HEK293 (cell line): ENCODE measurements around the gene ENDOV.

ENCODE experiments used
- KLF7 ChIP-seq: fragments of 450-650 bp; formaldehyde crosslinking; IDR thresholded peaks from 2 replicates; pipeline ENCODE4 v1.5.1; 2016; ENCODE audit warnings: missing biosample characterization, missing genetic modification characterization, borderline replicate concordance
- ZNF610 ChIP-seq: fragments of 450-650 bp; formaldehyde crosslinking; IDR thresholded peaks from 2 replicates; pipeline ENCODE4 v1.5.1; 2016; ENCODE audit warnings: missing biosample characterization, missing genetic modification characterization, borderline replicate concordance
- ZSCAN16 ChIP-seq: fragments of 450-650 bp; formaldehyde crosslinking; IDR thresholded peaks from 2 replicates; pipeline ENCODE4 v1.5.1; 2016; ENCODE audit warnings: missing biosample characterization, missing genetic modification characterization
- TF ChIP-seq, protein P1 (sequence below): fragments of 450-650 bp; formaldehyde crosslinking; IDR thresholded peaks from 2 replicates; pipeline ENCODE4 v1.5.1; 2016; ENCODE audit warnings: missing biosample characterization, missing genetic modification characterization
- TF ChIP-seq, protein P2 (sequence below): fragments of 450-650 bp; formaldehyde crosslinking; IDR thresholded peaks from 2 replicates; pipeline ENCODE4 v1.5.1; 2016; ENCODE audit warnings: missing biosample characterization, missing genetic modification characterization
- TF ChIP-seq, protein P3 (sequence below): IDR thresholded peaks from 2 replicates; pipeline ENCODE4 v1.6.1; 2011; ENCODE audit warnings: mild to moderate bottlenecking, low read depth, low read length, borderline replicate concordance

DNA sequence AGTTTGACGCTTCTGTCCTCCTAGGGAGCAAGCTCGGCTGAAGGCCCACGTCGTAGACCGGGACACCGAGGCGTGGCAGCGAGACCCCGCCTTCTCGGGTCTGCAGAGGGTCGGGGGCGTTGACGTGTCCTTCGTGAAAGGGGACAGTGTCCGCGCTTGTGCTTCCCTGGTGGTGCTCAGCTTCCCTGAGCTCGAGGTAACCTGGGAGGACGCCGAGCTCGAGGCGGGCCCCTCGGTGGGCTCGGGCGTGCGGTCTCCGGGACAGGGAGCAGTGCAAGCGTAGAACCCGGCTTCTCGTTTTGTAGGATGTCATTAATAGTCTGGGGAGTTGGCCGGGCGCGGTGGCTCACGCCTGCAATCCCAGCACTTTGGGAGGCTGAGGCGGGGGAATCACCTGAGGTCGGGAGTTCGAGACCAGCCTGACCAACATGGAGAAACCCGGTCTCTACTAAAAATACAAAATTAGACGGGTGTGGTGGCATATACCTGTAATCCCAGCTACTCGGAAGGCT is 715 bp downstream of the ENDOV start:
- TF ChIP-seq ZSCAN16 (tag by site-specific recombination) (no peak), KLF7 (tag by site-specific recombination) (no peak), ZNF610 (tag by site-specific recombination) (no peak)
- TF ChIP-seq, protein P1, sequence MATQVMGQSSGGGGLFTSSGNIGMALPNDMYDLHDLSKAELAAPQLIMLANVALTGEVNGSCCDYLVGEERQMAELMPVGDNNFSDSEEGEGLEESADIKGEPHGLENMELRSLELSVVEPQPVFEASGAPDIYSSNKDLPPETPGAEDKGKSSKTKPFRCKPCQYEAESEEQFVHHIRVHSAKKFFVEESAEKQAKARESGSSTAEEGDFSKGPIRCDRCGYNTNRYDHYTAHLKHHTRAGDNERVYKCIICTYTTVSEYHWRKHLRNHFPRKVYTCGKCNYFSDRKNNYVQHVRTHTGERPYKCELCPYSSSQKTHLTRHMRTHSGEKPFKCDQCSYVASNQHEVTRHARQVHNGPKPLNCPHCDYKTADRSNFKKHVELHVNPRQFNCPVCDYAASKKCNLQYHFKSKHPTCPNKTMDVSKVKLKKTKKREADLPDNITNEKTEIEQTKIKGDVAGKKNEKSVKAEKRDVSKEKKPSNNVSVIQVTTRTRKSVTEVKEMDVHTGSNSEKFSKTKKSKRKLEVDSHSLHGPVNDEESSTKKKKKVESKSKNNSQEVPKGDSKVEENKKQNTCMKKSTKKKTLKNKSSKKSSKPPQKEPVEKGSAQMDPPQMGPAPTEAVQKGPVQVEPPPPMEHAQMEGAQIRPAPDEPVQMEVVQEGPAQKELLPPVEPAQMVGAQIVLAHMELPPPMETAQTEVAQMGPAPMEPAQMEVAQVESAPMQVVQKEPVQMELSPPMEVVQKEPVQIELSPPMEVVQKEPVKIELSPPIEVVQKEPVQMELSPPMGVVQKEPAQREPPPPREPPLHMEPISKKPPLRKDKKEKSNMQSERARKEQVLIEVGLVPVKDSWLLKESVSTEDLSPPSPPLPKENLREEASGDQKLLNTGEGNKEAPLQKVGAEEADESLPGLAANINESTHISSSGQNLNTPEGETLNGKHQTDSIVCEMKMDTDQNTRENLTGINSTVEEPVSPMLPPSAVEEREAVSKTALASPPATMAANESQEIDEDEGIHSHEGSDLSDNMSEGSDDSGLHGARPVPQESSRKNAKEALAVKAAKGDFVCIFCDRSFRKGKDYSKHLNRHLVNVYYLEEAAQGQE = no peak
- TF ChIP-seq, protein P2, sequence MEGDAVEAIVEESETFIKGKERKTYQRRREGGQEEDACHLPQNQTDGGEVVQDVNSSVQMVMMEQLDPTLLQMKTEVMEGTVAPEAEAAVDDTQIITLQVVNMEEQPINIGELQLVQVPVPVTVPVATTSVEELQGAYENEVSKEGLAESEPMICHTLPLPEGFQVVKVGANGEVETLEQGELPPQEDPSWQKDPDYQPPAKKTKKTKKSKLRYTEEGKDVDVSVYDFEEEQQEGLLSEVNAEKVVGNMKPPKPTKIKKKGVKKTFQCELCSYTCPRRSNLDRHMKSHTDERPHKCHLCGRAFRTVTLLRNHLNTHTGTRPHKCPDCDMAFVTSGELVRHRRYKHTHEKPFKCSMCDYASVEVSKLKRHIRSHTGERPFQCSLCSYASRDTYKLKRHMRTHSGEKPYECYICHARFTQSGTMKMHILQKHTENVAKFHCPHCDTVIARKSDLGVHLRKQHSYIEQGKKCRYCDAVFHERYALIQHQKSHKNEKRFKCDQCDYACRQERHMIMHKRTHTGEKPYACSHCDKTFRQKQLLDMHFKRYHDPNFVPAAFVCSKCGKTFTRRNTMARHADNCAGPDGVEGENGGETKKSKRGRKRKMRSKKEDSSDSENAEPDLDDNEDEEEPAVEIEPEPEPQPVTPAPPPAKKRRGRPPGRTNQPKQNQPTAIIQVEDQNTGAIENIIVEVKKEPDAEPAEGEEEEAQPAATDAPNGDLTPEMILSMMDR (tag by site-specific recombination) = no peak
- TF ChIP-seq, protein P3, sequence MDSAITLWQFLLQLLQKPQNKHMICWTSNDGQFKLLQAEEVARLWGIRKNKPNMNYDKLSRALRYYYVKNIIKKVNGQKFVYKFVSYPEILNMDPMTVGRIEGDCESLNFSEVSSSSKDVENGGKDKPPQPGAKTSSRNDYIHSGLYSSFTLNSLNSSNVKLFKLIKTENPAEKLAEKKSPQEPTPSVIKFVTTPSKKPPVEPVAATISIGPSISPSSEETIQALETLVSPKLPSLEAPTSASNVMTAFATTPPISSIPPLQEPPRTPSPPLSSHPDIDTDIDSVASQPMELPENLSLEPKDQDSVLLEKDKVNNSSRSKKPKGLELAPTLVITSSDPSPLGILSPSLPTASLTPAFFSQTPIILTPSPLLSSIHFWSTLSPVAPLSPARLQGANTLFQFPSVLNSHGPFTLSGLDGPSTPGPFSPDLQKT = no peak
